ENCODE results near the gene RASSF10.

GRCh38 chr11:12986194-12986898, 22.8 kb upstream of the RASSF10 start:
- no peak for TF ChIP-seq POLR2A (IDR thresholded peaks at IDR 0.05)
- TF ChIP-seq CTCF (IDR thresholded peaks at IDR 0.05): no peak
